GM12878 (cell line): ENCODE measurements around the gene MAN2A1. TPM values are rescaled to one million over a fixed set of nuclear protein-coding genes. Genes with fewer than 3 reads are reported as not detected.

ENCODE experiments used
- ATAC-seq: fragments of 200-7000 bp; cut with Tn5 transposase; 3 replicates; pipeline ENCODE4 v1.9.1; 2020; ENCODE audit warnings: mild to moderate bottlenecking, moderate library complexity
- BruUV-seq: library from RNA; stranded (reverse); fragments of 400-500 nt; replicated peaks from 2 replicates; lab custom pipeline; 2021; lab: Mats Ljungman, UMichigan
- CTCF ChIA-PET: fragments of 300-600 bp; sonication (Branson Sonifier 250); formaldehyde crosslinking; extraction: SDS; loops from one replicate; lab custom pipeline; 2021; ENCODE audit warnings: inconsistent platforms; lab: Yijun Ruan, JAX
- POLR2A ChIA-PET: fragments of 350-600 bp; formaldehyde crosslinking; extraction: SDS; loops from one replicate; lab custom pipeline; 2021; ENCODE audit warnings: inconsistent platforms; lab: Charles Lee
- RAD21 ChIA-PET: fragments of 300-600 bp; sonication (Branson Sonifier 250); formaldehyde crosslinking; loops from one replicate; lab custom pipeline; 2023; ENCODE audit warnings: antibody characterized with exemption; ENCODE audit not compliant: unreplicated experiment; lab: Charles Lee
- SMC1A ChIA-PET: fragments of 300-600 bp; sonication (Branson Sonifier 250); formaldehyde crosslinking; loops from one replicate; lab custom pipeline; 2023; ENCODE audit not compliant: unreplicated experiment, uncharacterized antibody; lab: Charles Lee
- DNase-seq: peaks from one replicate; pipeline ENCODE4 v3.0.0-alpha.2; 2011; ENCODE audit warnings: low read depth, low spot score
- FAIRE-seq: peaks from 3 replicates; lab custom pipeline; 2011; peaks lifted over from hg19 to GRCh38; lab: Jason Lieb, UNC
- H2AFZ ChIP-seq: 2 replicates; pipeline ENCODE4 v1.6.0; 2011; ENCODE audit warnings: low read depth, low read length, control low read depth; ENCODE audit not compliant: control insufficient read depth
- H3K27ac ChIP-seq: 2 replicates; pipeline ENCODE4 v1.5.1; 2011; ENCODE audit warnings: control low read depth; ENCODE audit not compliant: control insufficient read depth, insufficient read depth
- H3K27me3 ChIP-seq, 2 experiments: replicated peaks in 1 of 2; 2 replicates each; pipeline versions ENCODE4 v1.6.0 to v1.6.1; 2011; ENCODE audit warnings: low read length in 1 of 2; ENCODE audit not compliant: control insufficient read depth in 2 of 2, insufficient read depth in 2 of 2
- H3K36me3 ChIP-seq, 2 experiments: 2 replicates each; pipeline ENCODE4 v1.5.1; 2011; ENCODE audit warnings: low read length in 1 of 2; ENCODE audit not compliant: control insufficient read depth in 2 of 2, insufficient read depth in 2 of 2
- H3K4me1 ChIP-seq: 2 replicates; pipeline ENCODE4 v1.6.1; 2011; ENCODE audit warnings: mild to moderate bottlenecking, low read length, moderate library complexity, mixed read lengths; ENCODE audit not compliant: control insufficient read depth, insufficient read depth
- H3K4me2 ChIP-seq: 2 replicates; pipeline ENCODE4 v1.6.0; 2011; ENCODE audit warnings: control low read depth; ENCODE audit not compliant: control insufficient read depth, insufficient read depth
- H3K4me3 ChIP-seq: fragments of 200-600 bp; sonication (generic); 2 replicates; pipeline ENCODE4 v1.5.1; 2016
- H3K79me2 ChIP-seq: 2 replicates; pipeline ENCODE4 v1.6.0; 2011; ENCODE audit warnings: low read length; ENCODE audit not compliant: control insufficient read depth, insufficient read depth
- H3K9ac ChIP-seq: 2 replicates; pipeline ENCODE4 v1.8.0; 2011; ENCODE audit warnings: low read length, control low read depth, mixed read lengths; ENCODE audit not compliant: control insufficient read depth, insufficient read depth
- H3K9me3 ChIP-seq: replicated peaks from 3 replicates; pipeline ENCODE4 v1.5.1; 2011; ENCODE audit warnings: mild to moderate bottlenecking, low read length; ENCODE audit not compliant: control insufficient read depth, insufficient read depth
- H4K20me1 ChIP-seq: 2 replicates; pipeline ENCODE4 v1.6.0; 2011; ENCODE audit not compliant: control insufficient read depth, insufficient read depth
- POLR2AphosphoS2 ChIP-seq: IDR thresholded peaks from 2 replicates; pipeline ENCODE4 v1.6.1; 2011; ENCODE audit warnings: low read depth, mild to moderate bottlenecking, low read length, improper control_type of control experiment, moderate library complexity
- SREBF2 ChIP-seq: IDR thresholded peaks from 2 replicates; pipeline ENCODE4 v1.6.1; 2012; ENCODE audit warnings: mild to moderate bottlenecking, low read length
- ZNF217 ChIP-seq: fragments of 450-650 bp; IDR thresholded peaks from 2 replicates; pipeline ENCODE4 v1.6.1; 2017; ENCODE audit warnings: antibody characterized with exemption, mild to moderate bottlenecking
- WGBS: methylation state at CpG from one replicate; pipeline ENCODE4 v1.1.6; 2016; ENCODE audit warnings: low lambda C conversion rate; ENCODE audit not compliant: insufficient replicate concordance, insufficient coverage; ENCODE audit errors: missing lambda C conversion rate; 5-methylcytosine and 5-hydroxymethylcytosine counted together
- in situ Hi-C: fragments of 300-500 bp; cut with MboI; formaldehyde crosslinking; loops from 9 replicates; pipeline ENCODE4 v1.14.3; 2018; ENCODE audit warnings: mixed read lengths
- intact Hi-C: fragments of 100-400 bp; cut with micrococcal nuclease; formaldehyde crosslinking; loops from one replicate; pipeline ENCODE4 v1.14.2; 2022; ENCODE audit not compliant: unreplicated experiment
- polyA plus RNA-seq, 11 experiments: library from polyadenylated mRNA; depleted of rRNA in 4 of 11; unstranded in 6 of 11; stranded (reverse) in 5 of 11; fragments of >200 nt; fragmentation: Nextera tagmentation in 4 of 11; fragmentation: Illumina TruSeq in 1 of 11; extraction: Ambion mirVana in 4 of 11; extraction: Trizol in 1 of 11; gene quantifications; 1 replicate in 1 of 11; 2 replicates in 10 of 11; pipeline versions ENCODE4 v1.2.1 to v1.2.3, GENCODE V29; 2011 to 2016; ENCODE audit warnings: inconsistent platforms in 2 of 11, missing spikeins in 2 of 11, low read depth in 1 of 11
- total RNA-seq, 4 experiments: library from RNA; depleted of rRNA in 3 of 4; stranded (reverse); fragments of >200 nt in 3 of 4; fragmentation: Illumina TruSeq in 1 of 4; extraction: Trizol in 1 of 4; gene quantifications; 2 replicates each; pipeline versions ENCODE4 v1.2.1 to v1.2.3, GENCODE V29; 2013 to 2021
- TF ChIP-seq, protein P1 (sequence below): IDR thresholded peaks from 2 replicates; pipeline ENCODE4 v1.6.1; 2011; ENCODE audit warnings: low read depth, mild to moderate bottlenecking, low read length, moderate library complexity, borderline replicate concordance; ENCODE audit errors: extremely low read depth

Gene MAN2A1
- total and polyA plus RNA-seq, 10 of the 15 experiments (the other 5 are each of a cell fraction or from before 2014, with no cell fraction given) = 4.2 to 27.9 (median 10.5) TPM

DNA sequence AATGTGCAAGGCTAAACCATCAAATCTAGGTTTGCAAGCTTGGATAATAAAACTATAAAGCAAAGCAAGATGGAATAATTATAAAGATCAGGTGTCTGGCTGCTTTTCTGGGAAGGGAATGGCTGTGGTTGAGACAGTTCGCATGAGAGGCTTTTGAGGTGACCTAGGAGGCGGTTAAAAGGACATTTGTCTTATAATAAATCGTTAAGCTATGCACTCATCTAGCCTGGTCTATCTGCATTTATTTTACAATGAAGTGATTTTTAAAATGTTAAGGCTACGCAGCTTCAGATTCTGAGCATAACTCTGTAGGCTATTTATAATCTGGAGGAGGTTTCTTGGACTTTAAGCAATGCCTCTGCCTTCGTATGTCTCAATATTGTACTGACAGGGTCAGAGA lies 29.4 kb upstream of the MAN2A1 start:
- Histone ChIP-seq H3K4me2 (no peak overlapping the region), H3K4me3 (no peak overlapping the region), H3K27me3 (no peaks in the 10 kb centered on the region), H2AFZ (no peak overlapping the region), H3K4me1 (no peaks in the 10 kb centered on the region), H3K79me2 (no peaks in the 10 kb centered on the region), H3K9me3 (no peaks in the 10 kb centered on the region), H4K20me1 (no peaks in the 10 kb centered on the region), H3K36me3 (no peaks in the 10 kb centered on the region), H3K9ac (no peak overlapping the region), H3K27ac (no peak overlapping the region)
- ATAC-seq (no peak), DNase-seq (no peak), FAIRE-seq (no peak)
- no TSS peak for BruUV-seq
- SMC1A ChIA-PET = no interaction called here
- in situ Hi-C loops (no loop called here), intact Hi-C loops (no loop called here)
- TF ChIP-seq, protein P1, sequence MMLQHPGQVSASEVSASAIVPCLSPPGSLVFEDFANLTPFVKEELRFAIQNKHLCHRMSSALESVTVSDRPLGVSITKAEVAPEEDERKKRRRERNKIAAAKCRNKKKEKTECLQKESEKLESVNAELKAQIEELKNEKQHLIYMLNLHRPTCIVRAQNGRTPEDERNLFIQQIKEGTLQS = no peak
- POLR2A ChIA-PET = no interaction called here
- RAD21 ChIA-PET = no interaction called here
- WGBS = 26% methylated on average over 5 of the region's 5 CpGs
- CTCF ChIA-PET = no interaction called here

DNA sequence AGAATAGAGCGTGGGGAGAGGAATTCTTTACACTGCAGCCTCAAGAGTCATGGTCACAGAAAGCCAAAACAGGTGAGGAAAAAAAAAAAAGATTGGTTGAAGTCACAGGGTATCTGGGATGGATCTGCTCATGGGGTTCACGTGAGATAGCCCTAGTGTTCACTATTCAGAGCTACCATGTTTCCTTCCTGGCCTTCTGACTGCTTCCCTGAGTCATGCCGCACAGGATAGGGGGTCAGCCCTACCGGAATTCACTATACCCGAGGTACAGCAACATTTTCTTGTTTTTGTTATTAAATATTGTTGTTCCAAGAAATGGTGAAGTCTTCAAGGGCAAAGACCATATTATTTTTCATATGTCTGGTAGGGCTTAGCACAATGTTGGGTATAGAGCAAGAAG lies 21.5 kb upstream of the MAN2A1 start:
- no peaks in the 10 kb centered on the region for H3K36me3 ChIP-seq
- in situ Hi-C loops = no loop called here
- no peak for ATAC-seq
- H4K20me1 ChIP-seq = no peaks in the 10 kb centered on the region
- H3K4me2 ChIP-seq = no peak overlapping the region
- POLR2A ChIA-PET = no interaction called here
- H3K9ac ChIP-seq = no peak overlapping the region
- no TSS peak for BruUV-seq
- no peaks in the 10 kb centered on the region for H3K79me2 ChIP-seq
- no peak overlapping the region for H3K4me3 ChIP-seq
- no peak for DNase-seq
- no peak for FAIRE-seq
- TF ChIP-seq SREBF2 (no peak), POLR2AphosphoS2 (no peak), ZNF217 (no peak)
- intact Hi-C loops = no loop called here
- 44% methylated on average over 5 of the region's 5 CpGs for WGBS
- no peaks in the 10 kb centered on the region for H3K4me1 ChIP-seq
- RAD21 ChIA-PET = no interaction called here
- SMC1A ChIA-PET = no interaction called here
- no peaks in the 10 kb centered on the region; the same call in 2 of the 3 replicates for H3K9me3 ChIP-seq
- no peak overlapping the region for H3K27ac ChIP-seq
- H2AFZ ChIP-seq = no peak overlapping the region
- no peaks in the 10 kb centered on the region for H3K27me3 ChIP-seq
- CTCF ChIA-PET = interaction anchor here (0.6 kb wide), 1 partner anchor 1892 kb away, joined by 3 read pairs; no protein-coding TSS in a partner anchor
